Measurements from ENCODE around the gene NEGR1.
A peak's percentile ranks its signal among the peaks of the same experiment; 100 is the strongest.

Gene NEGR1

DNA sequence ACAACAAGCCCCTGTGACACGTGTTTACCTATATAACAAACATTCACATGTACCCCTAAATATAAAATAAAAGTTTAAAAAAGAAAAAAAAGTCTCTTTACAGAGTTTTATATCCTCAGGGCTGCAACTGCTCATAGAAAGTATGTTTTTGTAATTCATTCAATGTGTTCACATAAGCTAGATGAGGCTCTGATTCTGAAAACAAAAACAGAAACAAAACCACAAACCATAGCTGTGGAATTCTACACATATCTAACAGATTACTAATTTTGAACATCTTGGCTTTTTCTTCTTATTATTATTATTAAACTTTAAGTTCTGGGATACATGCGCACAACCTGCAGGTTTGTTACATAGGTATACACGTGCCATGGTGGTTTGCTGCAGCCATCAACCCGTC lies 621.9 kb downstream of the NEGR1 start:
- DNase-seq = peak; percentile 19

- DNase-seq = no peak
Measured at GRCh38 chr1:71657891-71658679, 624.3 kb downstream of the NEGR1 start.

DNA sequence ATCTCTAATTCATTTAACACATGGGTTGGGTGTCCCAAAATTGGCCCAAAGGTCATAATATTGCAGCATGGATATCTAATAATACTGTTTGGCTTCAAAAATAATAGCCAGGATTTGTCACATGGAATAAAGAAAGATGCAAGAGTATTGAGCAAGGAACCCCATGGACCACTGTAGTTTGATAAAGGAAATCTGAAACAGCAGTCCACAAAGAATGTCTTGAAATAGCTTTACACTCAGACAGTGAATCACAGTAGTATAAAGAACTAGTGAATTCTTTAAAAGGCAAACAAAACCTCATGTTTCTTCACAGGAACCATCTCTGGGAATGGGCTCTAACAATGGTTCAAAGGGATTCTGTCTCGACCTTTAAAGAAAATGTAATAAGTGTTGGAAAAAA lies 625.4 kb downstream of the NEGR1 start:
- DNase-seq = no peak

DNA sequence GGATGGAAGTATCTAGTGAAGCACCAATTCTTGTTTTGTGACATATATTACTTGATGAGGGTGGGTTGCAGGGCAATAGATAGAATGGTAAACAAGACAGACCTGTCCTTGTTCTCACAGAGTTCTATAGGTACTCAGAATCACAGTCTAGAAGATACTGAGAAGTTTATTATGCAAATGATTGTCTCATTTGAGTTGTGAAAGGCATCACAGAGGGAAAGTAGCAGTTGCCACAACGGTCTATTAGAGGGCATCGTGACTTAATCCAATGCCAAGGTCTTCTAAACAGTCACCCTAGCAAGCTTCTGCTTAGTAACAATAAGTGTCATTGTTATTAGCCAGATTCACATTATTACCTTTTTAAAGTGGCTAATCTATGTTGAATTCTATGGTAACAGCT lies 626.7 kb downstream of the NEGR1 start:
- no peak for DNase-seq

DNA sequence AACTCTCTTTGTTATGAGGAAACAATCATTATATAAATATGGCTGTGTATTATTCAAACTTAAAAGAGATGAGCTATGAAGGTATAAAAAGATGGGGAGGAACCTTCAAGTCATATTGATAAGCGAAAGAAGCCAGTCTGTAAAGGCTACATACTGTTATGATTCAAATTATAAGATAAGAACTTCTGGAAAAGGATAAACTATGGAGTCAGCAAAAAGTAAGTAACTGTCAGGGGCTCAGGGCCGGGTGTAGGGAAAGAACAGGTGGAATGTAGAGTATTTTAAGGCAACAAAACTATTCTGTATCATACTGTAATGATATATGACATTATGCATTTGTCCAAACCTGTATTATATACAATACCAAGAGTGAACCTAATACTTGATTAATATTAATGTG lies 628.4 kb downstream of the NEGR1 start:
- no peak for DNase-seq

DNA sequence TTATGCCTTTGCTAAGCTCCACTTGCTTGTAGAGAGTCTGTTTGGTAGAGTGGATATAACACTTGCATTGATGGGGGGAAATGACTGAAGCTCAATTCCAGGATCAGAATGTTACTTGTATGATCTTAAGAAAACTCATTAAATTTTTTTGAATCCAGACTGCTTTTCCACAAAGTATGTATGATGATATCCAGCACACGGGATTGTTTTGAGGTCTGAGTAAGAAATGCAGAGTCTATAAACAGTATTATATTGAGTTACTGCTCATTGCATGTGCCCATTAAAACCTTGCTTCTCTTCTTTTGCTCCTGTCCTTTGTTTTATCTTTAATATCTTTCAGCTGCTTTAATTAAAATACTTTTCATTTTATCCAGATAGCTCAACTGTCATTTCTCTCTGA lies 631.1 kb downstream of the NEGR1 start:
- no peak for DNase-seq

GRCh38 chr1:71650119-71650518 lies 632.2 kb downstream of the NEGR1 start:
- DNase-seq = no peak

- DNase-seq = no peak
Measured at GRCh38 chr1:71649608-71650007, 632.7 kb downstream of the NEGR1 start.

DNA sequence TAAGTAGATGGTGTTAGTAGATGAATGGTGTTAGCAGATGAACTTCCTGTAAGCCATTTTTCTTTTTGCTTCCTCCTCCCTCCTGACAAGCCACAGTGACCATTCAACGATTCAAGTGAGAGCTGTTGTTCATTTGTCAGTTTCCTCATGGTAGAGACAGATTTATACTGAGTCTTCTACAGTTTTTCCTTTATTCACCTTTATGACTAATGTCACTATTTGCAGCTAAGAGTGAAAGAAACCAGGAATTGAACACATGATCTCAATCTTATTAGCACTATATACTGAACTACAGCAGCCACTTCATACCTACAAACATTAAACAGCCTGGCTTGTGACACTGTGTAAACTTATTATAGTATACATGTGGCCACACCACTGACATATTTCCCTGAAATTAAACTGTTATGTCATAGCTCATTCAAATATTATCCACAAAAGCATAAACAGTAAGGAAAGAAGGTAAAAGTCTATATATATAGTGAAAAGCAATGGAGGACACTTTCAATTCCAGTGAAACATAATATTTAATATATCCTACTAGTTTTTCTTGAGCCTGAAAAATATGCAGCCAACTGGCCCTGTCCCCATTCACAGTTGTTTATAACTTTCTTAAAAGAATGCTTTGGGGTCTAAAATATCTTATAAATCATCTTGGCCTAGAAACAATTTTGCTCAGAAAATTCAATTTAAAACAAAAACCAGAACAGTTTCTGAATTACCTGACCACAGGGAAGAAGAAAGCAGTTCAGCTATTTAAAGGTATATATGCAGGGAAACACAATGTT lies 634.6 kb downstream of the NEGR1 start:
- no peak for DNase-seq

DNA sequence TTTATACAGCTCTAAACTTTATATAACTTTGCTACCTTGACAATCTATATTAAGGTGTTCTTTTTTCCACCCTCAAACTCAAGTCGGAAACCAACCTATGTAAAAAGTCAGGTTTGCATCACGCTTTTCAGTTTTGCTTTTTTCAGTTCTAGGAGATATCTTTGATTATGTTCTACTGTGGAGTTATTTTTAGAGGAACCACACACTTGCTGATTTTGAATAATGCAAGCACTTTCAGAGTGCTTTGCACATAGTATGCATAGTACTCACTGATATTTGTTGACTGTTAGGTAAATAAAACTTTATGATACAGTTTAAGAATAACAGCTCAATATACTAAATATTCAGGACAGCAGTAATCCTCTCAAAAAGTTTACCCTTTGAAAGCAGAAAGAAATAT lies 637.3 kb downstream of the NEGR1 start:
- no peak for DNase-seq

GRCh38 chr1:71641903-71642302 lies 640.4 kb downstream of the NEGR1 start:
- DNase-seq = no peak

DNA sequence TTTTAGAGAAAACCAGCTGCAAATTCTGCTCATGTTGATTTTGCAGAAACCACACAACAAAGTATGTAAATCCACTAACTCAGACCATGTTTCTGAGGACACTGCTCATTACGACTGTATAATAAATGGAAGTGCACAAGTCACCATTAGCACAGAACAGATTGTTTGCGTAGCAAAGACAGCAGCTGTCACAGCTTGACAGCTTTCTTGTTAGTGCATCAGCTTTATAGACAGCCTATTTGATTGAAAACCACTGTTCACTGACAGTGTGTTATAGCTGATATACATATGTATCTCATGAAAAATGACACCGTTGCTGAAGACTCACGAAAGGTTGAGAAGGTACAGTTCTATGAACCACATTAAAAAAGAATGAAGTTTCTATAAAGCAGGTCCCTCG lies 641.3 kb downstream of the NEGR1 start:
- no peak for DNase-seq

GRCh38 chr1:71640116-71640515 lies 642.2 kb downstream of the NEGR1 start:
- no peak for DNase-seq

DNA sequence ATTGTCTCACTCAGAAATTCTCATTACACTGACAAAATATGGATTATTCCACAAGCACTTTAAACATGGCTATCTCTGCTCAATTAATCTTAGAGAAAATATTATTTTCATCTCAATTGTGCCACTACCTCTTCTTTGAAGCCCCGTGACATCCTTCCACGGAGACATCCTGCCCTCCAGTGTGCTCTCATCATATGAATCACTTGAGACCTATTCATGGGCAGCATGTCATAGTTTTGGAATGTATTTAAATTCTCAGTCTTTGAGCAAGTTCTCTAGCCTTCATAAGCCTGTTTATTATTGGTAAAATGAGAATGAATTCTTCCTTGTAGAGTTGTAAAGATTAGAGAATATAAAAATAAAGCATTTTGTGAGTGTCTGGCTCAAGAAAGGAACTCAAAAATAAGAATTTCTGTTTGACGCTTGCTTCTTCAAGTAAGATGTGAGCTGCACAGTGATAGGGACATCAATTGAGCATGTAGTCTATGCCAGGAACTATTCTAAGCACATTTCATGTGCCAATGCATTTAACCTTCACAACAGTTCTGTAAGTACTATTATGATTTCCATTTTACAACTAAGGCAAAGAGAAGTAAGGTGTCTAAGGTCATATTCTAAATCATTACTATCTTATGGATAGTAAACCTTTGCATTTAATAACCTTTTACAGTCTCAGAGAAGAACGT lies 644.1 kb downstream of the NEGR1 start:
- DNase-seq = peak; percentile 17

GRCh38 chr1:71635568-71635967 lies 646.8 kb downstream of the NEGR1 start:
- no peak for DNase-seq

- DNase-seq = no peak
Measured at GRCh38 chr1:71634159-71634558, 648.2 kb downstream of the NEGR1 start.

DNA sequence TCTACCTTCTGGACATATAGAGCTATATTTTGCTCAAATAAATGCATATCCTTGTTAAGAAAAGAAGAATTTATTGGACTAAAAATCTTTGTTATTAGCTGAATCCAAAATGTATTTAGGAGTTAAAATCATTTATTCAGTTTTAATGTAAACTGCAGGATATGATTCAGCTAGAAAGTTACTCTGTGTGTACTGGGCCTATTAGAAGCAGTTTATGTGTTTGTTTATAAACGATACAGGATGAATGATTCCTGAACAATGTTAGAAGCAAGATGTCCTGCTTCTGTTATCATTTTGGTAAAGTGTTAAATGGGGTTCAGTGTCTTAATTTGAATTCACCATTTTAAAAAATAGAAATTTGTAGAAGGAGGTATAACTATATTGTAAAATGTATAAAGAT lies 652.3 kb downstream of the NEGR1 start:
- no peak for DNase-seq

GRCh38 chr1:71625004-71625403 lies 657.3 kb downstream of the NEGR1 start:
- no peak for DNase-seq

- DNase-seq = no peak
Measured at GRCh38 chr1:71623888-71624287, 658.5 kb downstream of the NEGR1 start.

GRCh38 chr1:71621785-71622184 lies 660.6 kb downstream of the NEGR1 start:
- DNase-seq = peak; percentile 71

GRCh38 chr1:71618766-71619530 lies 663.4 kb downstream of the NEGR1 start:
- DNase-seq = no peak

GRCh38 chr1:71618191-71618590 lies 664.1 kb downstream of the NEGR1 start:
- DNase-seq = no peak

- no peak for DNase-seq
Measured at GRCh38 chr1:71610476-71610875, 671.9 kb downstream of the NEGR1 start.
